IPS-18c (cell line): Measurements from ENCODE around the gene TNRC18.
"Not testable (repeated sequence)": the region's sequence is repeated elsewhere in the genome, so short reads cannot be mapped to it uniquely, and the experiment has no call there.

Experiments
- H3K4me3 ChIP-seq: 2 replicates; pipeline ENCODE4 v1.7.0; 2013; ENCODE audit warnings: low read depth, mild to moderate bottlenecking, low read length, moderate library complexity; ENCODE audit not compliant: insufficient read depth
- H3K9me3 ChIP-seq: one replicate; pipeline ENCODE4 v1.6.1; 2013; ENCODE audit warnings: mild to moderate bottlenecking, low read length, moderate library complexity; ENCODE audit not compliant: control insufficient read depth, insufficient read depth

The TNRC18 gene

GRCh38 chr7:5266191-5267028, 157.2 kb downstream of the TNRC18 start:
- H3K9me3 ChIP-seq = peaks cover 2% of the 10 kb centered on the region
- H3K4me3 ChIP-seq = no peak overlapping the region

- H3K9me3 ChIP-seq = peaks cover 2% of the 10 kb centered on the region
- no peak overlapping the region for H3K4me3 ChIP-seq
Observed at GRCh38 chr7:5265320-5266190, 158.1 kb downstream of the TNRC18 start.

- H3K4me3 ChIP-seq, H3K9me3 ChIP-seq: not testable (repeated sequence)
Observed at GRCh38 chr7:5263066-5263465, 160.6 kb downstream of the TNRC18 start.

GRCh38 chr7:5260530-5261068, 163.0 kb downstream of the TNRC18 start:
- not testable (repeated sequence) for H3K4me3 ChIP-seq, H3K9me3 ChIP-seq
